AG04450 (cell line): ENCODE data around the gene S100A12. TPM values are rescaled to one million over a fixed set of nuclear protein-coding genes. Genes with fewer than 3 reads are reported as not detected.

Experiments
- CTCF ChIA-PET: fragments of 300-600, 350-600 bp; formaldehyde crosslinking; extraction: SDS; loops from one replicate; lab custom pipeline; 2022; ENCODE audit warnings: antibody characterized with exemption, inconsistent platforms; lab: Charles Lee
- POLR2A ChIA-PET: fragments of 350-600 bp; formaldehyde crosslinking; extraction: SDS; loops from one replicate; lab custom pipeline; 2021; ENCODE audit warnings: antibody characterized with exemption, inconsistent platforms; lab: Yijun Ruan, JAX
- DNase-seq: peaks from one replicate; pipeline ENCODE4 v3.0.0-alpha.2; 2011; ENCODE audit warnings: low read depth, low spot score
- H3K27ac ChIP-seq: one replicate; pipeline ENCODE4 v1.5.1; 2012; ENCODE audit warnings: low read depth, low read length, control low read depth
- H3K27me3 ChIP-seq: one replicate; pipeline ENCODE4 v1.6.0; 2012; ENCODE audit warnings: low read length; ENCODE audit not compliant: control insufficient read depth, insufficient read depth
- H3K4me3 ChIP-seq: 2 replicates; pipeline ENCODE4 v1.5.1; 2011; ENCODE audit warnings: mild to moderate bottlenecking, low read depth, low read length, control low read depth
- H3K9me3 ChIP-seq: 2 replicates; pipeline ENCODE4 v1.5.1; 2012; ENCODE audit warnings: low read length; ENCODE audit not compliant: control insufficient read depth, insufficient read depth
- polyA plus RNA-seq: library from polyadenylated mRNA; depleted of rRNA; stranded (reverse); fragments of >200 nt; gene quantifications from 2 replicates; pipeline ENCODE4 v1.2.3, GENCODE V29; 2011
- TF ChIP-seq, protein P1 (sequence below): IDR thresholded peaks from 2 replicates; pipeline ENCODE4 v1.5.1; 2011; ENCODE audit warnings: low read depth, low read length, control low read depth, inconsistent platforms

Gene S100A12
- polyA plus RNA-seq, 1 experiment = not detected

DNA sequence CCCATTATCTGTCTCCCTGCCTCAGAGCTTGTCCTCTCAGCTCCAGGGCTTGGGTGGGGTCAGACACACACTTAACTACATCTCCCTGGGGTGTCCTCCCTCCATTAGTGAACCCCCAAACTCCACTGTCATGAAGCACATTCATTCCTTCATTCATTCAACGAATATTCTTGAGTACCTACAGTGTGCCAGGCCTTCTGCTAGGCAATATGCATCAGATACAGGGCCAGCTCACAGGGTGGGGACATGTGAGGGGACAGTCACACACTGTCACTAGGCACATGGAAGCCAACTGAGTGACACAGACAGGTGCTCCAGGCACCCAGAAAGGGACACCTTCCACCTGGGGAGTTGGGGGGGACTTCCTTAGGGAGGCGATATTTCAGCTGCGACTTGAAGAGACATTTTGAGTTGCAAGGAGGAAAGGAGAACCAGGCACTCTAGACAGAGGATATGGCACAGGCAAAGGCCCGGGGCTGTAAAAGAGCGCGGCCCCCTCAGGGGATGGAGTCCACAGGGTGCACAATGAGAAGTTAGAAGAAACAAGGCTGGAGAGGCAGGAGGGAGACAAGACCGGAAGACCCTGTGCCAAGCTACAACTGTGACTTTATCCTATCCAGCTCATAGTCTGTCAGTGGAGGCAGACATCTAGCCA lies 24.1 kb upstream of the S100A12 start:
- DNase-seq = no peak
- no peaks in the 10 kb centered on the region for H3K27me3 ChIP-seq
- CTCF ChIA-PET = interaction anchor here (1.1 to 1.5 kb wide), 2 partner anchors 47 to 95 kb away, joined by 3 to 12 read pairs; no protein-coding TSS in a partner anchor
- POLR2A ChIA-PET = no interaction called here
- TF ChIP-seq, protein P1, sequence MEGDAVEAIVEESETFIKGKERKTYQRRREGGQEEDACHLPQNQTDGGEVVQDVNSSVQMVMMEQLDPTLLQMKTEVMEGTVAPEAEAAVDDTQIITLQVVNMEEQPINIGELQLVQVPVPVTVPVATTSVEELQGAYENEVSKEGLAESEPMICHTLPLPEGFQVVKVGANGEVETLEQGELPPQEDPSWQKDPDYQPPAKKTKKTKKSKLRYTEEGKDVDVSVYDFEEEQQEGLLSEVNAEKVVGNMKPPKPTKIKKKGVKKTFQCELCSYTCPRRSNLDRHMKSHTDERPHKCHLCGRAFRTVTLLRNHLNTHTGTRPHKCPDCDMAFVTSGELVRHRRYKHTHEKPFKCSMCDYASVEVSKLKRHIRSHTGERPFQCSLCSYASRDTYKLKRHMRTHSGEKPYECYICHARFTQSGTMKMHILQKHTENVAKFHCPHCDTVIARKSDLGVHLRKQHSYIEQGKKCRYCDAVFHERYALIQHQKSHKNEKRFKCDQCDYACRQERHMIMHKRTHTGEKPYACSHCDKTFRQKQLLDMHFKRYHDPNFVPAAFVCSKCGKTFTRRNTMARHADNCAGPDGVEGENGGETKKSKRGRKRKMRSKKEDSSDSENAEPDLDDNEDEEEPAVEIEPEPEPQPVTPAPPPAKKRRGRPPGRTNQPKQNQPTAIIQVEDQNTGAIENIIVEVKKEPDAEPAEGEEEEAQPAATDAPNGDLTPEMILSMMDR = no peak
- no peak overlapping the region for H3K4me3 ChIP-seq
- H3K27ac ChIP-seq = no peak overlapping the region
- H3K9me3 ChIP-seq = no peaks in the 10 kb centered on the region

DNA sequence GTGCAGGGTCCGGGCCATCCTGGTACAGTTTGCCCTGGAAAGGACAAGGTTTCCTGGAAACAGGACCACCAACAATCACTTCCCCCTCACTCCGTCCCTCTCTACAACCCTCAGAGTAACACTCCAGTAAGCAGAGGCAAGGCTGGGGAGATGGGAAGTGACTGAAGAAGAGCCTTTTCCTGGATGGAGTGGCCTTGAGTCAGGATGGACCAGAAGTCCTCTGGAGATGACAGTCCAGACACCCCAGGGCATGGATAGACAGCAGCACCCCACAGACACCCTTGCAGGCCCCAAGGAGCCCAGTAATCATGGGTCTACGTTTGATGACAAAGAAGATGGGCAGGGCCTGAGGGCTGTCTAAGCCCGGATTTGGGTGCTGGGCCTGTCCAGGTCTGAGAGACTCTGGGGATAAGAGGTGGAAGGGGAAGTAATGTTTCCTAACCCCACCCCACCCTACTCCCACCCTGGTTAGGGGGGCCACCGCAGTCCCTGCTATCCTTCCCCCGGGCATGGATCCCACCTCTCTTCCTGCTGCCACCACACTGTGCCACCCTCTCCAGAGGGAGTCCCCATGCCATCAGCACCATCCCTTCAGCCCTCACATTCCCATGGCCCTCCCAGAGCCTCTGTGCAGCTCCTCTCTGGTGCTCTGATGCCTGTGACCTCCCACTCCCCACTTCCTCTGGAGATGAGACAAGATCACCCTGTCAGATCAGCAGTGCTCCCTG lies 22.7 kb upstream of the S100A12 start:
- TF ChIP-seq, protein P1 = no peak
- no peak for DNase-seq
- no peak overlapping the region for H3K4me3 ChIP-seq
- ChIA-PET CTCF (no interaction called here), POLR2A (no interaction called here)
- H3K27me3 ChIP-seq = no peaks in the 10 kb centered on the region
- H3K27ac ChIP-seq = no peak overlapping the region
- H3K9me3 ChIP-seq = no peaks in the 10 kb centered on the region

DNA sequence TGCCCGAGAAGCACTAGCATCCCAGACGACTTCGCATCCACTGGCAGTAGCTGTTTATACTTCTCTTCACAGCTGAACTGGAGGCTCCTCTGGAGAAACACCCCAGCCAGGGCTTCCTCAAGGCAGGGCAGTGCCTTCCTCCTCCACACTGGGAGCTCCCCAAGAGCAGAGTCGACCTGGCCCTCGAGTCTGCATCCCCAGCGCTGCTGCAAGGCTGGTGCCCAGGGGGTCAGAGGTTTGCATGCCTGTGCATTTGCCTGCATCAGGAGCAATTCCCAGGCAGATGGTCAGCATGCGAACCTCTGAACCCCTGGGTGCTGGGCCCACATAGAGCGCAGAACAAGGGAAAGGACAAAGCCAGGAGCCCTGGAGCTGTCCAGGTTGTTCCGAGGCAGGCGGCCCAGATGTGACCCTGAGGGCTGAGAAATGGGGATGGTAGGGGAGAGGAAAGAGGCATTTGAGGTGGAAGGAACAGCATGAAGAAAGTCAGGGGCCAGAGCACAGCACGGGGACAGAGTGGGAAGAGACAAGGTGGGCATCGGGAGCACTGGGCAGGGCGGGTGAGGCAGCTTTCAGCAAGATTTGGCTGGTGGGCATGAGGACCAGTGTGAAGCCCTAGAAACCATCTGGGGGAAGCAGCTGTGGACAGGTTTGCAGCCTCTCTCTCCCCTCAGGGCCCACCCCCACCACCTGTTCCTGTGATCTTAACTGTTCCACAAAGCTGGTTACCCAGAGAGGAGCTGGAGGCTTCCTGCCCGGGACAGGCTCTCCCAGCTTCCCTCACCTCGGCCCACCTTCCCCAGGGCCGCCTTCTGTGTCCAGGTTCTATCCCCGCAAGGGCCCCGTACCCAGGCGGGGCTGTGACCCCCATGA lies 21.9 kb upstream of the S100A12 start:
- TF ChIP-seq, protein P1 = no peak
- Histone ChIP-seq H3K4me3 (no peak overlapping the region), H3K27ac (no peak overlapping the region), H3K27me3 (no peaks in the 10 kb centered on the region), H3K9me3 (no peaks in the 10 kb centered on the region)
- POLR2A ChIA-PET = no interaction called here
- DNase-seq = no peak
- CTCF ChIA-PET = no interaction called here

DNA sequence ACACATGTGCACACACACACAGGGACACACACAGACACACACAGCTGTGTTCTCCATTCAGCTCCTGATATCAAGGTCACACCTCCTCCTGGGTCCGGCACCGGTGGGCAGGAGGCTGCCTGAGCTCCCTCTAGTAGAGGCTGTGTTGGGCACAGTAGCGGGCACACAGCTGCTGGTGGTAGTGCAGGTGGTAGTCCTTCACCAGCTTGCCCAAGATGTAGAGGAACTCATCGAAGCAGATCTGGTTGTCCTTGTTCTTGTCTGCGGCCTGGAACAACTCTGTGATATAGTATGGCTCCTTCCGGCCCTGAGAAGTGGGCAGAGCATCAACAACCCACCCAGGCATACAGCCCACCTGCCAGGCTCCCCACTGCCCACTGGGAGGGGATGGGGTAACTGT lies 21.0 kb upstream of the S100A12 start:
- ChIA-PET POLR2A (no interaction called here), CTCF (interaction anchor here (0.9 kb wide), 1 partner anchor 69 kb away, joined by 3 read pairs; no protein-coding TSS in a partner anchor)
- no peak for DNase-seq
- Histone ChIP-seq H3K27me3 (no peaks in the 10 kb centered on the region), H3K9me3 (no peaks in the 10 kb centered on the region), H3K27ac (no peak overlapping the region), H3K4me3 (no peak overlapping the region)
- TF ChIP-seq, protein P1 = no peak
